WTC11 (cell line): ENCODE results near the gene ANKK1. TPM values are rescaled to one million over a fixed set of nuclear protein-coding genes. Genes with fewer than 3 reads are reported as not detected.

Source experiments
- ATAC-seq: fragments of 200-7000 bp; cut with Tn5 transposase; 2 replicates; pipeline ENCODE4 v1.10.0; 2021; ENCODE audit warnings: mild to moderate bottlenecking, moderate library complexity
- CTCF ChIA-PET: fragments of 300-600 bp; sonication (Branson Sonifier 250); formaldehyde crosslinking; loops from one replicate; lab custom pipeline; 2021; ENCODE audit warnings: antibody characterized with exemption; lab: Charles Lee
- POLR2A ChIA-PET: fragments of 350-600 bp; sonication (Branson Sonifier 250); formaldehyde crosslinking; loops from one replicate; lab custom pipeline; 2021; ENCODE audit warnings: antibody characterized with exemption; lab: Charles Lee
- DNase-seq: peaks from one replicate; pipeline ENCODE4 v3.0.0; 2021; ENCODE audit warnings: low spot score
- H3K27ac Mint-ChIP-seq: 2 replicates; pipeline ENCODE4 v1.8.0; 2021; ENCODE audit warnings: mixed read lengths
- H3K27me3 Mint-ChIP-seq: 2 replicates; pipeline ENCODE4 v1.8.0; 2021; ENCODE audit warnings: low read depth, mild to moderate bottlenecking, moderate library complexity, mixed read lengths
- H3K36me3 Mint-ChIP-seq: 2 replicates; pipeline ENCODE4 v1.8.0; 2021; ENCODE audit warnings: mixed read lengths
- H3K4me1 Mint-ChIP-seq: 2 replicates; pipeline ENCODE4 v1.8.0; 2022; ENCODE audit warnings: mixed read lengths
- H3K4me3 Mint-ChIP-seq: 2 replicates; pipeline ENCODE4 v1.8.0; 2021; ENCODE audit warnings: mild to moderate bottlenecking, moderate library complexity, mixed read lengths
- H3K9me3 Mint-ChIP-seq: 2 replicates; pipeline ENCODE4 v1.8.0; 2021; ENCODE audit warnings: mixed read lengths
- E2F1 ChIP-seq: sonication (generic); formaldehyde crosslinking; IDR thresholded peaks from 2 replicates; pipeline ENCODE4 v1.8.0; 2022; ENCODE audit warnings: mild to moderate bottlenecking, missing genetic modification reagents
- EMX1 ChIP-seq: fragments of 250-450 bp; sonication (Bioruptor Pico); IDR thresholded peaks from 2 replicates; pipeline ENCODE4 v1.8.0; 2021; ENCODE audit warnings: mild to moderate bottlenecking
- ERG ChIP-seq: fragments of 250-450 bp; sonication (Bioruptor Pico); IDR thresholded peaks from 2 replicates; pipeline ENCODE4 v1.8.0; 2021; ENCODE audit warnings: mild to moderate bottlenecking
- GRHL2 ChIP-seq: fragments of 250-450 bp; sonication (Bioruptor Pico); IDR thresholded peaks from 2 replicates; pipeline ENCODE4 v1.8.0; 2022; ENCODE audit warnings: mild to moderate bottlenecking, moderate library complexity; ENCODE audit not compliant: insufficient replicate concordance, severe bottlenecking
- IRF1 ChIP-seq: sonication (generic); formaldehyde crosslinking; IDR thresholded peaks from 2 replicates; pipeline ENCODE4 v1.8.0; 2023; ENCODE audit warnings: missing genetic modification reagents
- MXD4 ChIP-seq: fragments of 250-450 bp; sonication (Bioruptor Pico); IDR thresholded peaks from 2 replicates; pipeline ENCODE4 v1.8.0; 2021; ENCODE audit warnings: mild to moderate bottlenecking, moderate library complexity, borderline replicate concordance
- NFE2L1 ChIP-seq: sonication (generic); formaldehyde crosslinking; IDR thresholded peaks from 2 replicates; pipeline ENCODE4 v1.8.1; 2023; ENCODE audit warnings: missing genetic modification reagents
- NR2C2 ChIP-seq: sonication (generic); formaldehyde crosslinking; IDR thresholded peaks from 2 replicates; pipeline ENCODE4 v1.8.0; 2022; ENCODE audit warnings: mild to moderate bottlenecking, missing genetic modification reagents
- OVOL2 ChIP-seq: fragments of 250-450 bp; sonication (Bioruptor Pico); IDR thresholded peaks from 2 replicates; pipeline ENCODE4 v1.9.0; 2021; ENCODE audit warnings: mild to moderate bottlenecking, borderline replicate concordance
- PRRX2 ChIP-seq: fragments of 250-450 bp; sonication (Bioruptor Pico); IDR thresholded peaks from 2 replicates; pipeline ENCODE4 v1.8.0; 2021; ENCODE audit warnings: mild to moderate bottlenecking
- SMAD3 ChIP-seq: sonication (generic); formaldehyde crosslinking; IDR thresholded peaks from 2 replicates; pipeline ENCODE4 v1.8.0; 2022; ENCODE audit warnings: missing genetic modification reagents, mild to moderate bottlenecking, borderline replicate concordance
- USF2 ChIP-seq: sonication (generic); formaldehyde crosslinking; IDR thresholded peaks from 2 replicates; pipeline ENCODE4 v1.8.1; 2023; ENCODE audit warnings: mild to moderate bottlenecking, missing genetic modification reagents, moderate library complexity
- ZBTB43 ChIP-seq: sonication (generic); formaldehyde crosslinking; IDR thresholded peaks from 2 replicates; pipeline ENCODE4 v1.8.1; 2023; ENCODE audit warnings: mild to moderate bottlenecking, missing genetic modification reagents
- ZNF121 ChIP-seq: sonication (generic); formaldehyde crosslinking; IDR thresholded peaks from 2 replicates; pipeline ENCODE4 v1.8.0; 2023; ENCODE audit warnings: missing genetic modification reagents
- ZNF317 ChIP-seq: sonication (generic); formaldehyde crosslinking; IDR thresholded peaks from 2 replicates; pipeline ENCODE4 v1.8.1; 2023; ENCODE audit warnings: low read depth, mild to moderate bottlenecking, moderate library complexity, missing genetic modification reagents, borderline replicate concordance
- ZNF512 ChIP-seq: sonication (generic); formaldehyde crosslinking; IDR thresholded peaks from 2 replicates; pipeline ENCODE4 v1.8.1; 2022; ENCODE audit warnings: missing genetic modification reagents, borderline replicate concordance
- total RNA-seq: library from RNA; stranded (reverse); gene quantifications from 3 replicates; pipeline ENCODE4 v1.2.3, GENCODE V29; 2021
- TF ChIP-seq, protein P1 (sequence below): sonication (generic); formaldehyde crosslinking; IDR thresholded peaks from 2 replicates; pipeline ENCODE4 v1.8.0; 2022; ENCODE audit warnings: mild to moderate bottlenecking, missing genetic modification reagents
- TF ChIP-seq, protein P2 (sequence below): sonication (generic); formaldehyde crosslinking; IDR thresholded peaks from 2 replicates; pipeline ENCODE4 v1.8.0; 2023; ENCODE audit warnings: mild to moderate bottlenecking, missing genetic modification reagents
- TF ChIP-seq, protein P3 (sequence below): sonication (generic); formaldehyde crosslinking; conservative IDR thresholded peaks from 2 replicates; pipeline ENCODE4 v1.8.1; 2023; ENCODE audit warnings: mild to moderate bottlenecking, low read depth, missing genetic modification reagents, moderate library complexity

Gene ANKK1
- total RNA-seq, 1 experiment from 2014 or later: 0.15 TPM

- H3K4me1 Mint-ChIP-seq: peaks cover 14% of the 10 kb centered on the region
- no peaks in the 10 kb centered on the region; the same call in 1 of the 2 replicates for H3K27me3 Mint-ChIP-seq
- POLR2A ChIA-PET: no interaction called here
- ATAC-seq (peak; percentile 22), DNase-seq (no peak)
- CTCF ChIA-PET: interaction anchor here (0.9 to 2.6 kb wide), 4 partner anchors 9 to 88 kb away, joined by 3 to 13 read pairs (median 4); partner anchors contain the start of gene ANKK1
- no peak overlapping the region for H3K4me3 Mint-ChIP-seq
- H3K27ac Mint-ChIP-seq: no peak overlapping the region
- peaks cover 10% of the 10 kb centered on the region for H3K9me3 Mint-ChIP-seq
- H3K36me3 Mint-ChIP-seq: no peaks in the 10 kb centered on the region
- TF ChIP-seq MXD4: no peak
- TF ChIP-seq ERG (CRISPR knock-in tag): no peak
- TF ChIP-seq ZNF121 (CRISPR knock-in tag): no peak
- peak; percentile 54 for TF ChIP-seq USF2
- TF ChIP-seq, protein P1, sequence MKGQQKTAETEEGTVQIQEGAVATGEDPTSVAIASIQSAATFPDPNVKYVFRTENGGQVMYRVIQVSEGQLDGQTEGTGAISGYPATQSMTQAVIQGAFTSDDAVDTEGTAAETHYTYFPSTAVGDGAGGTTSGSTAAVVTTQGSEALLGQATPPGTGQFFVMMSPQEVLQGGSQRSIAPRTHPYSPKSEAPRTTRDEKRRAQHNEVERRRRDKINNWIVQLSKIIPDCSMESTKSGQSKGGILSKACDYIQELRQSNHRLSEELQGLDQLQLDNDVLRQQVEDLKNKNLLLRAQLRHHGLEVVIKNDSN (CRISPR knock-in tag): peak; percentile 51; the same call in 1 of the 2 replicates
- no peak for TF ChIP-seq GRHL2 (CRISPR knock-in tag)
- TF ChIP-seq E2F1 (CRISPR knock-in tag): no peak
- TF ChIP-seq, protein P2, sequence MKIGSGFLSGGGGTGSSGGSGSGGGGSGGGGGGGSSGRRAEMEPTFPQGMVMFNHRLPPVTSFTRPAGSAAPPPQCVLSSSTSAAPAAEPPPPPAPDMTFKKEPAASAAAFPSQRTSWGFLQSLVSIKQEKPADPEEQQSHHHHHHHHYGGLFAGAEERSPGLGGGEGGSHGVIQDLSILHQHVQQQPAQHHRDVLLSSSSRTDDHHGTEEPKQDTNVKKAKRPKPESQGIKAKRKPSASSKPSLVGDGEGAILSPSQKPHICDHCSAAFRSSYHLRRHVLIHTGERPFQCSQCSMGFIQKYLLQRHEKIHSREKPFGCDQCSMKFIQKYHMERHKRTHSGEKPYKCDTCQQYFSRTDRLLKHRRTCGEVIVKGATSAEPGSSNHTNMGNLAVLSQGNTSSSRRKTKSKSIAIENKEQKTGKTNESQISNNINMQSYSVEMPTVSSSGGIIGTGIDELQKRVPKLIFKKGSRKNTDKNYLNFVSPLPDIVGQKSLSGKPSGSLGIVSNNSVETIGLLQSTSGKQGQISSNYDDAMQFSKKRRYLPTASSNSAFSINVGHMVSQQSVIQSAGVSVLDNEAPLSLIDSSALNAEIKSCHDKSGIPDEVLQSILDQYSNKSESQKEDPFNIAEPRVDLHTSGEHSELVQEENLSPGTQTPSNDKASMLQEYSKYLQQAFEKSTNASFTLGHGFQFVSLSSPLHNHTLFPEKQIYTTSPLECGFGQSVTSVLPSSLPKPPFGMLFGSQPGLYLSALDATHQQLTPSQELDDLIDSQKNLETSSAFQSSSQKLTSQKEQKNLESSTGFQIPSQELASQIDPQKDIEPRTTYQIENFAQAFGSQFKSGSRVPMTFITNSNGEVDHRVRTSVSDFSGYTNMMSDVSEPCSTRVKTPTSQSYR (CRISPR knock-in tag): no peak
- no peak for TF ChIP-seq ZBTB43
- TF ChIP-seq, protein P3, sequence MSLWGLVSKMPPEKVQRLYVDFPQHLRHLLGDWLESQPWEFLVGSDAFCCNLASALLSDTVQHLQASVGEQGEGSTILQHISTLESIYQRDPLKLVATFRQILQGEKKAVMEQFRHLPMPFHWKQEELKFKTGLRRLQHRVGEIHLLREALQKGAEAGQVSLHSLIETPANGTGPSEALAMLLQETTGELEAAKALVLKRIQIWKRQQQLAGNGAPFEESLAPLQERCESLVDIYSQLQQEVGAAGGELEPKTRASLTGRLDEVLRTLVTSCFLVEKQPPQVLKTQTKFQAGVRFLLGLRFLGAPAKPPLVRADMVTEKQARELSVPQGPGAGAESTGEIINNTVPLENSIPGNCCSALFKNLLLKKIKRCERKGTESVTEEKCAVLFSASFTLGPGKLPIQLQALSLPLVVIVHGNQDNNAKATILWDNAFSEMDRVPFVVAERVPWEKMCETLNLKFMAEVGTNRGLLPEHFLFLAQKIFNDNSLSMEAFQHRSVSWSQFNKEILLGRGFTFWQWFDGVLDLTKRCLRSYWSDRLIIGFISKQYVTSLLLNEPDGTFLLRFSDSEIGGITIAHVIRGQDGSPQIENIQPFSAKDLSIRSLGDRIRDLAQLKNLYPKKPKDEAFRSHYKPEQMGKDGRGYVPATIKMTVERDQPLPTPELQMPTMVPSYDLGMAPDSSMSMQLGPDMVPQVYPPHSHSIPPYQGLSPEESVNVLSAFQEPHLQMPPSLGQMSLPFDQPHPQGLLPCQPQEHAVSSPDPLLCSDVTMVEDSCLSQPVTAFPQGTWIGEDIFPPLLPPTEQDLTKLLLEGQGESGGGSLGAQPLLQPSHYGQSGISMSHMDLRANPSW (CRISPR knock-in tag): no peak
Observed at GRCh38 chr11:113377681-113378412, 9.7 kb upstream of the ANKK1 start.

GRCh38 chr11:113378692-113379091 lies 8.9 kb upstream of the ANKK1 start:
- DNase-seq (no peak), ATAC-seq (no peak)
- H3K4me3 Mint-ChIP-seq: no peak overlapping the region
- no peaks in the 10 kb centered on the region; the same call in 1 of the 2 replicates for H3K27me3 Mint-ChIP-seq
- H3K27ac Mint-ChIP-seq: no peak overlapping the region
- H3K4me1 Mint-ChIP-seq: peaks cover 14% of the 10 kb centered on the region
- ChIA-PET POLR2A (no interaction called here), CTCF (interaction anchor here (2.6 kb wide), 1 partner anchor 9 kb away, joined by 13 read pairs; the partner anchor contains the start of gene ANKK1)
- H3K9me3 Mint-ChIP-seq: peaks cover 10% of the 10 kb centered on the region
- H3K36me3 Mint-ChIP-seq: no peaks in the 10 kb centered on the region
- TF ChIP-seq NFE2L1 (CRISPR knock-in tag) (no peak), ZNF317 (CRISPR knock-in tag) (no peak), IRF1 (CRISPR knock-in tag) (no peak), ZNF512 (CRISPR knock-in tag) (no peak), OVOL2 (CRISPR knock-in tag) (no peak), EMX1 (CRISPR knock-in tag) (no peak), PRRX2 (CRISPR knock-in tag) (no peak), SMAD3 (CRISPR knock-in tag) (no peak), NR2C2 (CRISPR knock-in tag) (no peak)
